Measurements from ENCODE around the gene MAB21L4.

The MAB21L4 gene

GRCh38 chr2:240922982-240923537, 27.1 kb upstream of the MAB21L4 start:
- peak; percentile 89 for DNase-seq

GRCh38 chr2:240922245-240922981, 26.5 kb upstream of the MAB21L4 start:
- DNase-seq = peak; percentile 82

GRCh38 chr2:240921995-240922244, 26.0 kb upstream of the MAB21L4 start:
- no peak for DNase-seq

- no peak for DNase-seq
Measured at GRCh38 chr2:240921311-240921994, 25.5 kb upstream of the MAB21L4 start.

GRCh38 chr2:240920783-240921231, 24.9 kb upstream of the MAB21L4 start:
- DNase-seq = no peak

- no peak for DNase-seq
Measured at GRCh38 chr2:240919786-240920782, 24.1 kb upstream of the MAB21L4 start.

- DNase-seq = no peak
Measured at GRCh38 chr2:240919161-240919781, 23.3 kb upstream of the MAB21L4 start.

- no peak for DNase-seq
Measured at GRCh38 chr2:240918258-240919091, 22.5 kb upstream of the MAB21L4 start.

- DNase-seq = no peak
Measured at GRCh38 chr2:240917684-240918257, 21.8 kb upstream of the MAB21L4 start.

- no peak for DNase-seq
Measured at GRCh38 chr2:240917009-240917683, 21.2 kb upstream of the MAB21L4 start.

GRCh38 chr2:240916571-240917008, 20.6 kb upstream of the MAB21L4 start:
- DNase-seq = peak; percentile 70

- DNase-seq = no peak
Measured at GRCh38 chr2:240915526-240916341, 19.8 kb upstream of the MAB21L4 start.

- DNase-seq = no peak
Measured at GRCh38 chr2:240914645-240915525, 18.9 kb upstream of the MAB21L4 start.

GRCh38 chr2:240913810-240914644, 18.1 kb upstream of the MAB21L4 start:
- DNase-seq = peak; percentile 60

GRCh38 chr2:240912878-240913809, 17.2 kb upstream of the MAB21L4 start:
- DNase-seq = no peak

GRCh38 chr2:240911641-240912265, 15.8 kb upstream of the MAB21L4 start:
- no peak for DNase-seq
